PC-9 (cell line): ENCODE results near the gene KTN1. TPM values are rescaled to one million over a fixed set of nuclear protein-coding genes. Genes with fewer than 3 reads are reported as not detected.

Experiments
- BruUV-seq: library from RNA; stranded (reverse); fragments of 400-500 nt; replicated peaks from 2 replicates; lab custom pipeline; 2021; lab: Mats Ljungman, UMichigan
- CTCF ChIA-PET: fragments of 300-600 bp; sonication (Branson Sonifier 250); formaldehyde crosslinking; loops from one replicate; lab custom pipeline; 2022; ENCODE audit warnings: antibody characterized with exemption; lab: Charles Lee
- POLR2A ChIA-PET: fragments of 300-600 bp; sonication (Branson Sonifier 250); formaldehyde crosslinking; loops from one replicate; lab custom pipeline; 2022; ENCODE audit warnings: antibody characterized with exemption; ENCODE audit not compliant: unreplicated experiment; lab: Charles Lee
- DNase-seq, 2 experiments: peaks; one replicate each; pipeline versions ENCODE4 v3.0.0 to v3.0.0-alpha.2; 2015 to 2022; ENCODE audit warnings: mixed read lengths in 1 of 2
- H2AFZ ChIP-seq: fragments of 200-600 bp; sonication (generic); 2 replicates; pipeline ENCODE4 v1.8.1; 2017; ENCODE audit warnings: antibody characterized with exemption
- H3F3A ChIP-seq: fragments of 200-600 bp; sonication (generic); 2 replicates; pipeline ENCODE4 v1.8.1; 2017; ENCODE audit warnings: antibody characterized with exemption, mild to moderate bottlenecking, low read depth; ENCODE audit not compliant: insufficient read depth
- H3K27ac ChIP-seq: fragments of 200-600 bp; sonication (generic); 2 replicates; pipeline ENCODE4 v1.6.1; 2016; ENCODE audit warnings: mixed run types
- H3K27me3 ChIP-seq: fragments of 200-600 bp; sonication (generic); 2 replicates; pipeline ENCODE4 v1.6.1; 2016; ENCODE audit warnings: low read depth, mixed run types; ENCODE audit not compliant: insufficient read depth
- H3K36me3 ChIP-seq: fragments of 200-600 bp; sonication (generic); 2 replicates; pipeline ENCODE4 v1.6.1; 2016; ENCODE audit warnings: low read depth, mixed run types
- H3K4me1 ChIP-seq: fragments of 200-600 bp; sonication (generic); replicated peaks from 2 replicates; pipeline ENCODE4 v1.6.1; 2016; ENCODE audit warnings: mixed run types; ENCODE audit not compliant: insufficient read depth
- H3K4me2 ChIP-seq: fragments of 200-600 bp; sonication (generic); 2 replicates; pipeline ENCODE4 v1.6.1; 2017; ENCODE audit warnings: mixed run types
- H3K4me3 ChIP-seq: fragments of 200-600 bp; sonication (generic); 2 replicates; pipeline ENCODE4 v1.6.1; 2016; ENCODE audit warnings: mixed run types
- H3K79me2 ChIP-seq: fragments of 200-600 bp; sonication (generic); 2 replicates; pipeline ENCODE4 v1.6.1; 2017; ENCODE audit warnings: low read depth, mixed run types
- H3K9me2 ChIP-seq: fragments of 200-600 bp; sonication (generic); 2 replicates; pipeline ENCODE4 v1.8.1; 2017; ENCODE audit warnings: mild to moderate bottlenecking; ENCODE audit not compliant: insufficient read depth
- H3K9me3 ChIP-seq: fragments of 200-600 bp; sonication (generic); 2 replicates; pipeline ENCODE4 v1.8.1; 2016; ENCODE audit warnings: low read depth; ENCODE audit not compliant: insufficient read depth
- H4K20me1 ChIP-seq: fragments of 200-600 bp; sonication (generic); 2 replicates; pipeline ENCODE4 v1.8.1; 2017; ENCODE audit not compliant: insufficient read depth
- CTCF ChIP-seq: fragments of 200-600 bp; sonication (generic); conservative IDR thresholded peaks from 2 replicates; pipeline ENCODE4 v1.6.1; 2017; ENCODE audit warnings: mixed run types, antibody characterized with exemption, mild to moderate bottlenecking, moderate library complexity
- EZH2 ChIP-seq: fragments of 200-600 bp; sonication (generic); IDR thresholded peaks from 2 replicates; pipeline ENCODE4 v1.8.0; 2017; ENCODE audit warnings: antibody characterized with exemption, low read depth
- intact Hi-C: fragments of 100-400 bp; cut with micrococcal nuclease; formaldehyde crosslinking; loops from one replicate; pipeline ENCODE4 v1.10.0; 2022; ENCODE audit not compliant: unreplicated experiment
- total RNA-seq: library from RNA; stranded (reverse); gene quantifications from 2 replicates; pipeline ENCODE4 v1.2.3, GENCODE V29; 2021

Gene KTN1
- total RNA-seq, 1 experiment from 2014 or later: 250 TPM

- peaks cover 53% of the 10 kb centered on the region for H3K79me2 ChIP-seq
- H3K9me3 ChIP-seq: no peaks in the 10 kb centered on the region
- H3F3A ChIP-seq: no peaks in the 10 kb centered on the region; the same call in 1 of the 2 replicates
- no peaks in the 10 kb centered on the region for H3K27me3 ChIP-seq
- POLR2A ChIA-PET: interaction anchor here (0.6 kb wide), 1 partner anchor 90 kb away, joined by 7 read pairs; no protein-coding TSS in a partner anchor
- H3K4me1 ChIP-seq: peaks cover 39% of the 10 kb centered on the region
- CTCF ChIA-PET: interaction anchor here (0.6 to 0.7 kb wide), 2 partner anchors 21 to 1721 kb away, joined by 3 to 4 read pairs; no protein-coding TSS in a partner anchor
- TF ChIP-seq CTCF (no peak), EZH2 (no peak)
- DNase-seq: no peak
- H3K4me2 ChIP-seq: peak overlapping the region; percentile 94
- H4K20me1 ChIP-seq: peaks cover 23% of the 10 kb centered on the region
- 0 out of 2 replicates have a peak overlapping the region, but pooled peaks have one; percentile 16 for H3K27ac ChIP-seq
- no peaks in the 10 kb centered on the region for H3K9me2 ChIP-seq
- intact Hi-C loops: loop anchor here (2.0 kb wide), 1 partner anchor 22 kb away; no protein-coding TSS in a partner anchor
- BruUV-seq: no TSS peak
- peak overlapping the region; percentile 65; the same call in 1 of the 2 replicates for H3K4me3 ChIP-seq
- H3K36me3 ChIP-seq: 0 out of 2 replicates have a peak, but pooled peaks cover 5% of the 10 kb centered on the region
- H2AFZ ChIP-seq: peak overlapping the region; percentile 94; the same call in 1 of the 2 replicates
Observed at GRCh38 chr14:55578511-55578910, 1.5 kb upstream of the KTN1 start.

DNA sequence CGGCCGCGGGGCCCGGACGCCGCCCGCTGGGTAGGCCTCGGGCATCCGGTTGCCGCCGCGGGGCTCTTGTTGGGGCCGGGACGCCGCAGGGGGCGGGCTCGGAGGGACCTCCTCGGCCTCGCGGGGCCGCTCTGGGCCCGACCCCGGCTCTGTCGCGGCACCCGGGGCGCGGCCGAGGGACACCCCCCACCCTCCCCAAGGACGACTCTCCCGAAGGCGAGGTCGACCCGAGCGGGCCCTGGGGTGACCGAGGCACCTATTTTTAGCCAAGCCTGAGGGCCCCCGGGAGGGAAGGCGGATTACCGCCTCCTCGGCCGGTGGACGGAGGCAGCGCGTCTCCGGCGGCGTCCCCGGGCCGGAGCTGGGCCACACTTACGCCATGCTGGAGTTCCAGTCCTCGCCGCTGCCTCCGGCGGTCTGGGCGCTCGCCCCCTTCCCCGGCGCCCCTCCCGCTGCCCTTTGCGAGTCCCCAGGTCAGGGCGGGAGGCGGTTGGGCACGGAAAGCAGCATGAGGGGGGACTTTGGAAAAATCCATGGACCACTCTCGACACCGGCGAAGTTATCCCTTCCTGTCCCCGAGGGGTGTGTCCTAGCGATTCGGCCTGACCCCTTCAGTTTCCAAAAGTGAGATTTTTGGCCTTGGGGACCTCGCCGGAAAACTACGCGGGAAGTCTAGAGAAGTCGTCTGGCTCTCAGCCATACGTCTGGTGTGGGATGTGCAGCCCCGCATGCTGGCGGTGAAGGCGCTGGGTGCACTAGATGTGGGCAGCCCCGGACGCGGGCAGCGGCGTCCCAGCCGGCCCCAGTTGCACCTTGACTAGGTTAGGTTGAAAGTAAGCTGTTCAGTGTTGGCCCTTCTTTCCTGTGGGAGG, 699 bp downstream of the KTN1 start:
- H3F3A ChIP-seq: peaks cover 5% of the 10 kb centered on the region
- H3K79me2 ChIP-seq: peaks cover 75% of the 10 kb centered on the region
- intact Hi-C loops: loop anchor here (1.0 to 5.0 kb wide), 2 partner anchors 37 to 134 kb away; no protein-coding TSS in a partner anchor
- H3K4me3 ChIP-seq: peak overlapping the region; percentile 85
- H3K4me2 ChIP-seq: peak overlapping the region; percentile 90
- ChIA-PET POLR2A (interaction anchor here (0.6 to 0.7 kb wide), 3 partner anchors 29 to 127 kb away, joined by 4 to 11 read pairs (median 9); no protein-coding TSS in a partner anchor), CTCF (interaction anchor here (0.9 kb wide), 1 partner anchor 134 kb away, joined by 14 read pairs; no protein-coding TSS in a partner anchor)
- no peaks in the 10 kb centered on the region for H3K9me2 ChIP-seq
- H3K9me3 ChIP-seq: no peaks in the 10 kb centered on the region
- H4K20me1 ChIP-seq: peaks cover 43% of the 10 kb centered on the region
- peaks cover 60% of the 10 kb centered on the region for H3K4me1 ChIP-seq
- peak in 1 of 2 experiments; percentile 33 for DNase-seq
- H2AFZ ChIP-seq: peak overlapping the region; percentile 77
- peak overlapping the region; percentile 35 for H3K27ac ChIP-seq
- no TSS peak for BruUV-seq
- TF ChIP-seq EZH2 (no peak), CTCF (no peak)
- H3K36me3 ChIP-seq: 0 out of 2 replicates have a peak, but pooled peaks cover 10% of the 10 kb centered on the region
- no peaks in the 10 kb centered on the region for H3K27me3 ChIP-seq

GRCh38 chr14:55581342-55581771, 1.4 kb downstream of the KTN1 start:
- Histone ChIP-seq H3K27me3 (no peaks in the 10 kb centered on the region), H3K9me3 (no peaks in the 10 kb centered on the region), H3F3A (peaks cover 5% of the 10 kb centered on the region), H3K9me2 (no peaks in the 10 kb centered on the region), H3K36me3 (peaks cover 14% of the 10 kb centered on the region; the same call in 1 of the 2 replicates), H4K20me1 (peaks cover 50% of the 10 kb centered on the region), H3K27ac (peak overlapping the region; percentile 35; the same call in 1 of the 2 replicates), H2AFZ (peak overlapping the region; percentile 77), H3K4me3 (peak overlapping the region; percentile 85), H3K4me1 (peaks cover 66% of the 10 kb centered on the region), H3K79me2 (peaks cover 81% of the 10 kb centered on the region), H3K4me2 (peak overlapping the region; percentile 90)
- no peak for TF ChIP-seq EZH2
- TF ChIP-seq CTCF: no peak
- DNase-seq: no peak
- TSS peak; percentile 50 for BruUV-seq
- intact Hi-C loops: loop anchor here (5.0 kb wide), 1 partner anchor 36 kb away; no protein-coding TSS in a partner anchor
- ChIA-PET CTCF (interaction anchor here (0.6 to 0.9 kb wide), 2 partner anchors 135 to 537 kb away, joined by 3 to 14 read pairs; partner anchors contain the start of gene PELI2), POLR2A (interaction anchor here (0.6 to 0.7 kb wide), 3 partner anchors 28 to 127 kb away, joined by 4 to 11 read pairs (median 9); no protein-coding TSS in a partner anchor)
